Spleen (tissue), 7 donors: ENCODE measurements around the gene ACBD3.

ENCODE experiments used
- POLR2AphosphoS5 ChIP-seq, 3 donors: sonication (generic); formaldehyde crosslinking; IDR thresholded peaks; one replicate each; pipeline ENCODE4 v1.5.1; 2017; ENCODE audit warnings: antibody characterized with exemption in 3 of 3
- TF ChIP-seq, protein P1 (sequence below), 11 experiments: fragments of 200-600 bp in 7 of 11; fragments of 450-650 bp in 4 of 11; sonication (generic) in 4 of 11; IDR thresholded peaks in 8 of 11; conservative IDR thresholded peaks in 3 of 11; 1 replicate in 7 of 11; 2 replicates in 4 of 11; pipeline versions ENCODE4 v1.4.0 to v1.8.0; 2016 to 2021; ENCODE audit warnings: antibody characterized with exemption in 11 of 11, inconsistent platforms in 4 of 11, mild to moderate bottlenecking in 1 of 11
- donor health status: DM: no; HTN: no; CAD: no; lungs with moderate emphysema.
- donor health status: DM: no; HTN: no; CAD: no.
- donor health status: DM: no; HTN: no; CAD: no.

DNA sequence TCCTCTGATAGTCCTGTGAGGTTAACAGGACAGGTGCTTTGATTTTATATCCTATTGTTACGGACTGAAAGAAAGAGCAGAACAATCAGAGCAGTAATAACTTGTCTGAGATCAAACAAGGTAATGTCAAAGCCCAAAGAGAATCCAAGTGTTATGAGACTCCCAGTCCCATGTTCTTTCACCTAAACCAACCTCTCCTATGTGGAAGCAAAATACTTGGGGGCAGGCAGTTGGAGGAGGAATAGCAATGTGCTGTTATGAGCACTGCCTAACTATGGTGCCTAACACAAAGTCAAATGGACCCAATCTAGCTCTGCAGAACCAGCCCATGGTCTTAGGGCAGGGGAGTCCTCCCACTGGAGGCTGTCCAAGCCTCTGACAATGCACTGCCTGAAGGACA lies 28.1 kb downstream of the ACBD3 start:
- TF ChIP-seq, protein P1, sequence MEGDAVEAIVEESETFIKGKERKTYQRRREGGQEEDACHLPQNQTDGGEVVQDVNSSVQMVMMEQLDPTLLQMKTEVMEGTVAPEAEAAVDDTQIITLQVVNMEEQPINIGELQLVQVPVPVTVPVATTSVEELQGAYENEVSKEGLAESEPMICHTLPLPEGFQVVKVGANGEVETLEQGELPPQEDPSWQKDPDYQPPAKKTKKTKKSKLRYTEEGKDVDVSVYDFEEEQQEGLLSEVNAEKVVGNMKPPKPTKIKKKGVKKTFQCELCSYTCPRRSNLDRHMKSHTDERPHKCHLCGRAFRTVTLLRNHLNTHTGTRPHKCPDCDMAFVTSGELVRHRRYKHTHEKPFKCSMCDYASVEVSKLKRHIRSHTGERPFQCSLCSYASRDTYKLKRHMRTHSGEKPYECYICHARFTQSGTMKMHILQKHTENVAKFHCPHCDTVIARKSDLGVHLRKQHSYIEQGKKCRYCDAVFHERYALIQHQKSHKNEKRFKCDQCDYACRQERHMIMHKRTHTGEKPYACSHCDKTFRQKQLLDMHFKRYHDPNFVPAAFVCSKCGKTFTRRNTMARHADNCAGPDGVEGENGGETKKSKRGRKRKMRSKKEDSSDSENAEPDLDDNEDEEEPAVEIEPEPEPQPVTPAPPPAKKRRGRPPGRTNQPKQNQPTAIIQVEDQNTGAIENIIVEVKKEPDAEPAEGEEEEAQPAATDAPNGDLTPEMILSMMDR (IDR thresholded peaks at IDR 0.05 in 8 of 11, conservative IDR thresholded peaks at IDR 0.05 in 3 of 11) = no peak
- TF ChIP-seq POLR2AphosphoS5 (IDR thresholded peaks at IDR 0.05) = no peak
